NAMALWA (cell line): ENCODE data around the gene NFATC1.
"Not testable (repeated sequence)": the region's sequence is repeated elsewhere in the genome, so short reads cannot be mapped to it uniquely, and the experiment has no call there.

Experiments
- DNase-seq: peaks from one replicate; pipeline ENCODE4 v3.0.0-alpha.2; 2015; ENCODE audit warnings: low spot score

Gene NFATC1

GRCh38 chr18:79476918-79477571 lies 81.3 kb downstream of the NFATC1 start:
- no peak for DNase-seq

GRCh38 chr18:79477711-79478483 lies 82.2 kb downstream of the NFATC1 start:
- DNase-seq, result no peak

GRCh38 chr18:79478484-79479115 lies 82.9 kb downstream of the NFATC1 start:
- DNase-seq, result no peak

GRCh38 chr18:79479116-79479760 lies 83.5 kb downstream of the NFATC1 start:
- no peak for DNase-seq

- no peak for DNase-seq
Observed at GRCh38 chr18:79479761-79480161, 84.0 kb downstream of the NFATC1 start.

- no peak for DNase-seq
Observed at GRCh38 chr18:79480171-79481045, 84.7 kb downstream of the NFATC1 start.

- no peak for DNase-seq
Observed at GRCh38 chr18:79481046-79481790, 85.5 kb downstream of the NFATC1 start.

- DNase-seq, result not testable (repeated sequence)
Observed at GRCh38 chr18:79483393-79483792, 87.7 kb downstream of the NFATC1 start.

GRCh38 chr18:79483971-79484491 lies 88.3 kb downstream of the NFATC1 start:
- DNase-seq, result no peak

GRCh38 chr18:79484661-79485621 lies 89.2 kb downstream of the NFATC1 start:
- DNase-seq, result no peak

- DNase-seq, result no peak
Observed at GRCh38 chr18:79485788-79486355, 90.1 kb downstream of the NFATC1 start.

GRCh38 chr18:79486356-79487182 lies 90.8 kb downstream of the NFATC1 start:
- no peak for DNase-seq

- no peak for DNase-seq
Observed at GRCh38 chr18:79487183-79487800, 91.6 kb downstream of the NFATC1 start.

GRCh38 chr18:79487801-79488201 lies 92.1 kb downstream of the NFATC1 start:
- no peak for DNase-seq

GRCh38 chr18:79488311-79489050 lies 92.8 kb downstream of the NFATC1 start:
- no peak for DNase-seq

- DNase-seq, result no peak
Observed at GRCh38 chr18:79489051-79489898, 93.5 kb downstream of the NFATC1 start.
